Spleen (tissue), 7 donors: ENCODE results near the gene MAP2.

Experiments
- POLR2A ChIP-seq, 3 donors: fragments of 450-650 bp; IDR thresholded peaks; one replicate each; pipeline ENCODE4 v1.5.1; 2017; ENCODE audit warnings: antibody characterized with exemption in 3 of 3, mild to moderate bottlenecking in 1 of 3
- POLR2AphosphoS5 ChIP-seq, 3 donors: sonication (generic); formaldehyde crosslinking; IDR thresholded peaks; one replicate each; pipeline ENCODE4 v1.5.1; 2017; ENCODE audit warnings: antibody characterized with exemption in 3 of 3
- TF ChIP-seq, protein P1 (sequence below), 11 experiments: fragments of 200-600 bp in 7 of 11; fragments of 450-650 bp in 4 of 11; sonication (generic) in 4 of 11; IDR thresholded peaks in 8 of 11; conservative IDR thresholded peaks in 3 of 11; 1 replicate in 7 of 11; 2 replicates in 4 of 11; pipeline versions ENCODE4 v1.4.0 to v1.8.0; 2016 to 2021; ENCODE audit warnings: antibody characterized with exemption in 11 of 11, inconsistent platforms in 4 of 11, mild to moderate bottlenecking in 1 of 11
- donor health status: DM: no; HTN: no; CAD: no; lungs with moderate emphysema.
- donor health status: DM: no; HTN: no; CAD: no.
- donor health status: DM: no; HTN: no; CAD: no.

DNA sequence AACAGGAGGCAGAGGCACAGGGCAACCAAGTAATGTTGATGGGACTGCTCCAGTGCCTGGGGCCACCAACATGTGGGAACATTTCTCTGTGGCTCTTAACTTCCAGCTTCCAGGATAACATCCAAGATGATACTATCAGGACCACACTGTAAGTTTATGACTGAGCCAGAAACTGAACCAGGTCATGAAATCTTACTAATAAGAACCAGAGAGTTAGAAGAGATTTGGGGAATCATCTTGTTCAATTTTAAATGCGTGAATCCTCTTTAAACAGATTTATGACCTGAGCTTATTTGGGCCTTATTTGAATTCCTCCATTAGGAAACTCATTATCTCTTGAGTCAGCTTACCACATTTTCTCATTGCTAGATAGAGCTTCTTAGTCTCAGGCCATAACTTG lies 45.0 kb downstream of the MAP2 start:
- no peak for TF ChIP-seq POLR2A (IDR thresholded peaks at IDR 0.05)
- TF ChIP-seq, protein P1, sequence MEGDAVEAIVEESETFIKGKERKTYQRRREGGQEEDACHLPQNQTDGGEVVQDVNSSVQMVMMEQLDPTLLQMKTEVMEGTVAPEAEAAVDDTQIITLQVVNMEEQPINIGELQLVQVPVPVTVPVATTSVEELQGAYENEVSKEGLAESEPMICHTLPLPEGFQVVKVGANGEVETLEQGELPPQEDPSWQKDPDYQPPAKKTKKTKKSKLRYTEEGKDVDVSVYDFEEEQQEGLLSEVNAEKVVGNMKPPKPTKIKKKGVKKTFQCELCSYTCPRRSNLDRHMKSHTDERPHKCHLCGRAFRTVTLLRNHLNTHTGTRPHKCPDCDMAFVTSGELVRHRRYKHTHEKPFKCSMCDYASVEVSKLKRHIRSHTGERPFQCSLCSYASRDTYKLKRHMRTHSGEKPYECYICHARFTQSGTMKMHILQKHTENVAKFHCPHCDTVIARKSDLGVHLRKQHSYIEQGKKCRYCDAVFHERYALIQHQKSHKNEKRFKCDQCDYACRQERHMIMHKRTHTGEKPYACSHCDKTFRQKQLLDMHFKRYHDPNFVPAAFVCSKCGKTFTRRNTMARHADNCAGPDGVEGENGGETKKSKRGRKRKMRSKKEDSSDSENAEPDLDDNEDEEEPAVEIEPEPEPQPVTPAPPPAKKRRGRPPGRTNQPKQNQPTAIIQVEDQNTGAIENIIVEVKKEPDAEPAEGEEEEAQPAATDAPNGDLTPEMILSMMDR (IDR thresholded peaks at IDR 0.05 in 8 of 11, conservative IDR thresholded peaks at IDR 0.05 in 3 of 11): no peak
- TF ChIP-seq POLR2AphosphoS5 (IDR thresholded peaks at IDR 0.05): no peak
